Inflammatory macrophage (primary cell): ENCODE results near the gene COBLL1.
"Not testable (repeated sequence)": the region's sequence is repeated elsewhere in the genome, so short reads cannot be mapped to it uniquely, and the experiment has no call there.

ENCODE experiments used
- DNase-seq, 2 donors: peaks; one replicate each; pipeline ENCODE4 v3.0.0-alpha.2; 2020 to 2022
- total RNA-seq, 18 experiments: gene quantifications; one replicate each; lab custom pipeline; 2026; ENCODE audit warnings: mixed read lengths in 6 of 18, inconsistent platforms in 2 of 18; lab: John Stamatoyannopoulos, UW

Gene COBLL1
- total RNA-seq: 0.75 to 2.4 (median 1.6) reads per million in 18 experiments

DNA sequence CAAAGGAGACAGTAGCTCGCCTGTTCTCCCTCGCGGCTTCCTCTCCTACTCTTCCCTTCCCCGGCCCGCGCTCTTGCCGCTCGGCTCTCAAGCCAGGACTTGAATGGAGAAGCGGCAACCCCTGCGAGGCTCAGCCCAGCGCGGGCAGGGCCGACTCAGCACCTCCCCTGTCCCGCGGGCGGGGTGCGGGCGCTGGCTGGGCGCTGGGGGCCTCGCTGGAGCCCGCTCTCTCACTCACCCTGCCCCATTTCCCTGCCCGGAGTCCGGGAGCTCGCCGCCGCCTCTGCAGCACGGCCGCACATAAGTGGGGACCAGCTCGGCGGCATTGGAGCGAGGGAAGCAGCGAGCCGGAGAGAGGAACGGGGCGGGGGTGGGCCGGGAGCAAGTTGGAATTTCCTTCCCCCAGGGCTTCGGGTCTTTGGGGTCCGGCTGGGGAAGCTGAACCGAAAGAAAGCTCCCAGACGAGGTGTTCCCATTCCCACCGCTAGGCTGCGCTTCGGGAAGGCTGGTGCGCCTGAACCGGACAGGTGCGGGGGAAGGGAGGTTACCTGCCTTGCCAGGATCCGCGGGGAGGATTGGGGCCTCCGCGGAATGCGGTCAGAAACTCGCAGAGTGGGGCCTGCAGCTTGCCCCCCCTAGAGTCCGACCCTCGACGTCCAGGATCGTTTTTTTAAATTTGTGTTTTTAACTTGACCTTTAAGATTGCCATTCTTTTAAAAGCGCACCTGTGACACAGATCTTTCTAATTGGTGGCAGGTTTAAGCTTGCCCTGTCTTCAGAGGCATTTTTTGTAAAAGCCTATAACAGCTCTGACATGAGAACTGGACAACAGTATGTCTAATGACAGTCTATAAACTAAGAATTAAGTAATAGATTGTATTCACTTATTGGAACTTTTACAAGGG, at the start of gene COBLL1:
COBLL1 (minus strand) TSS at position 105 of the 905 bp plus-strand sequence. CDS start 627 bp downstream, outside the sequence.
- peak; percentile 38 to 58 for DNase-seq

DNA sequence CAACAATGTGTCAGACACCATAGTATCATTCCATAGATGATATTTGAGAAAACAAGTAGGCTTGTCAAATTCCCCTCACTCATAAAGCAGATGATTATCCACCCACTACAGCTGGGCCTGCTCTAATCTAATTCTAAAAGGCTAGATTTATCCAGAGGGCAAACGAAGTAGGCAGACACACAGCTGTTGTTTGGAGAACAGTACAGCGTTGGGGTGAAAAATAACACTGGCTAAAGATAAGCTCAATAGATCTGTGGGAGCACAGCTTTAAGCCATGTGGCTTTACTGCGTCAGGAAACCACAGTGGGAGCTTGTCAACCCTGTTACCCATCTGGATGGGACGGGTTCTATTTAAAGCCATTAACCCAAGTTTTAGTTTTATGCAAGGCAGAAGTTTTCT, 48.9 kb upstream of the COBLL1 start:
- DNase-seq: no peak

DNA sequence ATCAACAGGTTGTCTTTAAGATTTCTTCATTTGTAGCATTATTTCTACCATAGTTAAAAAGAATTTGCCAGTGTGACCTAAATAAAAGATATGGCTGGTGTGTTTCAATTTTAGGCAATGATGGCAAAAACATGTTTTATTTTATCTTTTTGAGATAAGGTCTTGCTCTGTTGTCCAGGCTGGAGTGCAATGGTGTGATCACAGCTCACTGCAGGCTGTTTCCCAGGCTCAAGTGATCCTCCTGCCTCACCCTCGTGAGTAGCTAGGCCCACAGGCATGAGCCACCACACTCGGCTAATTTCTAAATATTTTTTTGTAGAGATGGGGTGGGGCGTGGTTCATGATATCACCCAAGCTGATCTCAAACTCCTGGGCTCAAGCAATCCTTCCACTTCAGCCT, 47.0 kb upstream of the COBLL1 start:
- DNase-seq: no peak

- DNase-seq: no peak
These were observed 46.0 kb upstream of the COBLL1 start for GRCh38 chr2:164887434-164888144.

- no peak for DNase-seq
These were observed 40.7 kb upstream of the COBLL1 start for GRCh38 chr2:164882276-164882675.

GRCh38 chr2:164881524-164881923, 39.9 kb upstream of the COBLL1 start:
- DNase-seq: no peak

DNA sequence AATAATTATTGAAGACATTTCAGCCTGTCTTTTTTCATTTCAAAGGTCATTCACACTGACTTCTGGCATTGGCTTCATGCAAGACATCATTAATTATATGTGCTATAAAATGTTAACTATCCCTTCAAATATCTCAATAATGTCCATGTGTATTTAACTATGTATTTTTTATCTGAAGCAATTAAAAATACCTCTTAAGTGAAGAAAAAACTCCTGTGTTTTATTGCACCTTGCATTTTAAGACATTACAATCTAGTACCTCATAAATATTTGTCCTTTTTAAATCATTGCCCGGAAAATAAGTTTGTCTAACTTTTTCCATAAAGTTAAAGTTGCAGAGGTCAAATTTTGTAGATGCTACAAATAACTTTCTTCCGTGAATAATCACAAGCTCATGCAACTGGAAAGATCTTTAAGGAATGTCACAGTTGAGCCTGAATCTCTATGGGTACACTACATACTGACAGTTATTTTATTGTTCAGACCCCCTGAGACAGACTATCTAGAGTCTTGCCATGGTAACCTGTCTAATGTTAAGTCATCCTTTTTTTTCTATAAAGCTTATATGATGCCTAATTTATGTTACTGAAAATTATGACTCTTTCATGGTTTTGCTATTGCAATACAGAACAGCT, 38.4 kb upstream of the COBLL1 start:
- DNase-seq: no peak

GRCh38 chr2:164877927-164878326, 36.3 kb upstream of the COBLL1 start:
- DNase-seq: no peak

DNA sequence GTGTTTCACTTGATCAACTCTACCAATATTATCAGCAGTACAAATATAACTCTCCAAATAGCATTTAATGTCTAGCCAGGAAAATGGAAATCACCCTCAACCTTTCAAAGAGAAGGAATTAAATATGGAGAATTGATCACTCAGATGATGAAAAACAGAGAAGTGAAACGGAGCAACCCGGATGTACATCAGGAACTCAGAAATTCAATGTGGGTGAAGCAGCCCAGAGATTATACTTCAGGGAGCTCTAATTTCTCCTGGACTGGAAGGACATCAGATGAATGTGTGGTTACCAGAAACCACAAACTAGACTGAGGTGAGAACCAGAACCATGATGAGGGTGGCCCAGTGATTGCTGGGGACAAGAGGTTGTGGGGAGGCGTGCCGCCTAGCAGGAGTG, 35.5 kb upstream of the COBLL1 start:
- no peak for DNase-seq

- no peak for DNase-seq
These were observed 33.9 kb upstream of the COBLL1 start for GRCh38 chr2:164875334-164876205.

- DNase-seq: no peak
These were observed 31.7 kb upstream of the COBLL1 start for GRCh38 chr2:164873210-164873908.

DNA sequence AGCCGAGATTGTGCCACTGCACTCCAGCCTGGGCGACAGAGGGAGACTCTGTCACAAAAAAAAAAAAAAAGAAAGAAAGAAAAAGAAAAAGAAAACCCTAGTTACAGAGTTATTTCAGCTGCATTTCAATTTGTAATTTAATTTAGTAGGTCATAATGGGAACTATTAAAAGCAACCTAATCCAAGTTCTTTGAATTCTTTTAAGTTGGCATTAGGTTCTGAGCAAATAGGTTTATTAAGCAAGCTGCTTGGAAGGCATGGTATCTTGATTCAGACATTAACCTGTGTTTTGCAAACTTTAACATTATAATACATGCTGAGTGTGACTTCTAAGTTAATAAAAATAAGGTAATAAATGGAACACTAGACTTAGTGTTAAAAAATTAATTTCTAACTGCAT, 29.8 kb upstream of the COBLL1 start:
- no peak for DNase-seq

- no peak for DNase-seq
These were observed 27.8 kb upstream of the COBLL1 start for GRCh38 chr2:164869420-164869772.

GRCh38 chr2:164868563-164869419, 27.2 kb upstream of the COBLL1 start:
- DNase-seq: no peak

DNA sequence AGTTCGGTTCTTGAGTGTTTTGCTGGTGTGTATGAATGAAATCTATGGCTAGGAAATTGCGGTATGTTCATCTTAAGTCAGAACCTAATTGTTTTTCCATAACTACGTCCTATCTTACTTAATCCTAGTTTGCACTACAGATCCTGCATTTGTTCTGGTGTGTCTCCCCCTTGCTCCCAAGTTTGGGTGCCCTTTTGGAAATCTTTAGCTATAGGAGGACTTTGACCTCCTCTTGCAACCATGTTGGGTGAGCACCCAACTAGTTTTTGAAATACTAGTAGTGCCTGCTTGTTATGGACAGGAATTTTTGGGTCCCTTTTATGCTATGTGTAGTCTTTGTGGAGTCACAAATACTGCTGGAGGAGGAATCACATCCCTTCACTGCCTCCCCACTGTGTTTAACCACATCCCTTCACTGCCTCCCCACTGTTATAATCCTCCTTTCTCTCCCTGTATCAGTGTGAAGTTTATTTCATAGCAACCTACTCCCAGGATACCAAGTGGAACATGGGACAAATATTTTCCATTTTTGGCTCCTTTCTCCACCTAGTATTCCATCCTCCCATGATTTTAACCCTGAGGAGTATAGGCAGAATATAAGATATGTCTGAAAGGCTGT, 26.3 kb upstream of the COBLL1 start:
- DNase-seq: no peak

- peak; percentile 72 to 77 for DNase-seq
These were observed 24.8 kb upstream of the COBLL1 start for GRCh38 chr2:164866381-164866780.

DNA sequence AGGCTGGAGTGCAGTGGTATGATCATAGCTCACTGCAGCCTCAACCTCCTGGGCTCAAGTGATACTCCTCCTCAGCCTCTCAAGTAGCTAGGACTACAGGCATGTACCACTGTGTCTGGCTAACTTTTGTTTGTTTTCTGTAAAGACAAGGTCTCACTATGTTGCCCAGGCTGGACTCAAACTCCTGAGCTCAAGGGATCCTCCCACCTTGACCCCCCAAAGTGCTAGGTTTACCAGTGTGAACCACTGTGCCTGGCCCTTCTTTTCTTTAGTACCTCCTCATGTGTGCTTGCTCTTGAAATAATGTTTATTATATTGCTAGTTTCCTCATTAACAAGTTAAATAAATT, 19.0 kb upstream of the COBLL1 start:
- DNase-seq: no peak

DNA sequence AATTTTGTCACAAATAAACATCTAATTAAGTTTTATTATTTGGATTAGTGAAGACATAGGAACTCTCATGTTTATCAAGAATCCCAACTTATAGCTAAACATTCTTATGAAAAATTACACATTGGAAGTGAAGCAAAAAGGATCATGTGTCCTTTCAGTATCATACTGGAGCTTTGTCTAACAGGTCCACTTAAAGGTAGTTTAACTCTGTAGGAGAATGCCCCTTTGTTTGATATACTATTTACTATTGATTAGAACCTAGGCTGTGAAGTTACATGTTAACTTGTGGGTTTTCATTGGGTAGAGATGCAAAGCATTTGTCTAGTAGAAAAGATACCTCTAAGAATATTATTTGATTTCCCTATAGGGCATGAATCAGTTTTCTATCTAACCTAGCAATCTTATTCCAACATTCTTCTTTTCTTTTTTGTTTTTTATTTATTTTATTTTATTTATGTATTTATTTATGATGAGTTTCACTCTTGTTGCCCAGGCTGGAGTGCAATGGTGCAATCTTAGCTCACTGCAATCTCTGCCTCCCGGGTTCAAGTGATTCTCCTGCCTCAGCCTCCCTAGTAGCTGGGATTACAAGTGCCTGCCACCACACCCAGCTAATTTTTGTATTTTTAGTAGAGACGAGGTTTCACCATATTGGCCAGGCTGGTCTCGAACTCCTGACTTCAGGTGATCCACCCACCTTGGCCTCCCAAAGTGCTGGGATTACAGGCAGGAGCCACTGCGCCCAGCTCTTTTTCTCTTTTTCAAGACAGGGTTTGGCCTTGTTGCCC, 18.5 kb upstream of the COBLL1 start:
- not testable (repeated sequence) for DNase-seq

- no peak for DNase-seq
These were observed 17.7 kb upstream of the COBLL1 start for GRCh38 chr2:164859251-164859818.
